Parathyroid adenoma (tissue), 2 donors: Measurements from ENCODE around the gene NUP43.

Experiments
- H2AFZ ChIP-seq: fragments of 300-600 bp; sonication (generic); one replicate; pipeline ENCODE4 v1.7.0; 2017; ENCODE audit warnings: antibody characterized with exemption, mild to moderate bottlenecking
- H3K27ac ChIP-seq: fragments of 300-600 bp; sonication (generic); one replicate; pipeline ENCODE4 v1.7.0; 2017
- H3K27me3 ChIP-seq: fragments of 300-600 bp; sonication (generic); one replicate; pipeline ENCODE4 v1.7.0; 2017; ENCODE audit warnings: low read length; ENCODE audit not compliant: control insufficient read depth, insufficient read depth
- H3K36me3 ChIP-seq: fragments of 300-600 bp; sonication (generic); one replicate; pipeline ENCODE4 v1.7.0; 2017; ENCODE audit warnings: low read length; ENCODE audit not compliant: control insufficient read depth, insufficient read depth
- H3K4me1 ChIP-seq: fragments of 300-600 bp; sonication (generic); one replicate; pipeline ENCODE4 v1.7.0; 2017; ENCODE audit warnings: control low read depth
- H3K4me2 ChIP-seq: fragments of 300-600 bp; sonication (generic); one replicate; pipeline ENCODE4 v1.7.0; 2017; ENCODE audit warnings: low read length
- H3K4me3 ChIP-seq: fragments of 300-600 bp; sonication (generic); one replicate; pipeline ENCODE4 v1.7.0; 2017; ENCODE audit warnings: low read depth, low read length
- H3K79me2 ChIP-seq: fragments of 300-600 bp; sonication (generic); one replicate; pipeline ENCODE4 v1.7.0; 2017; ENCODE audit warnings: control low read depth
- H3K9ac ChIP-seq: fragments of 300-600 bp; sonication (generic); one replicate; pipeline ENCODE4 v1.7.0; 2017; ENCODE audit warnings: mild to moderate bottlenecking
- H3K9me3 ChIP-seq: fragments of 300-600 bp; sonication (generic); one replicate; pipeline ENCODE4 v1.7.0; 2017; ENCODE audit warnings: low read length; ENCODE audit not compliant: control insufficient read depth
- CTCF ChIP-seq: fragments of 300-600 bp; sonication (generic); IDR thresholded peaks from one replicate; pipeline ENCODE4 v1.7.0; 2017; ENCODE audit warnings: antibody characterized with exemption, mild to moderate bottlenecking
- donor health status: primary hyperparathyroidism.

Gene NUP43

GRCh38 chr6:149681209-149681608 is 65.1 kb downstream of the NUP43 start:
- H3K36me3 ChIP-seq, result no peaks in the 10 kb centered on the region
- H3K9ac ChIP-seq, result no peak overlapping the region
- H3K4me3 ChIP-seq, result no peak overlapping the region
- H3K79me2 ChIP-seq, result peaks cover 6% of the 10 kb centered on the region
- H3K4me2 ChIP-seq, result no peak overlapping the region
- H2AFZ ChIP-seq, result no peak overlapping the region
- H3K9me3 ChIP-seq, result no peaks in the 10 kb centered on the region
- no peaks in the 10 kb centered on the region for H3K4me1 ChIP-seq
- H3K27me3 ChIP-seq, result no peaks in the 10 kb centered on the region
- H3K27ac ChIP-seq, result no peak overlapping the region
- no peak for TF ChIP-seq CTCF

- Histone ChIP-seq H2AFZ (no peak overlapping the region), H3K27me3 (no peaks in the 10 kb centered on the region), H3K4me2 (no peak overlapping the region), H3K36me3 (no peaks in the 10 kb centered on the region), H3K27ac (no peak overlapping the region), H3K4me1 (no peaks in the 10 kb centered on the region), H3K79me2 (peaks cover 3% of the 10 kb centered on the region), H3K4me3 (no peak overlapping the region), H3K9ac (no peak overlapping the region), H3K9me3 (no peaks in the 10 kb centered on the region)
- no peak for TF ChIP-seq CTCF
Measured at GRCh38 chr6:149680503-149680902, 65.8 kb downstream of the NUP43 start.
